Activated effector memory CD4-positive, alpha-beta T cell treated with Interleukin-2 at 50 U/mL for 16 hours (primary cell): Measurements from ENCODE around the gene ARHGAP6.
"Not testable (repeated sequence)": the region's sequence is repeated elsewhere in the genome, so short reads cannot be mapped to it uniquely, and the experiment has no call there.

Experiments used
- DNase-seq: peaks from one replicate; pipeline ENCODE4 v3.0.0-alpha.2; 2020

Gene ARHGAP6

DNA sequence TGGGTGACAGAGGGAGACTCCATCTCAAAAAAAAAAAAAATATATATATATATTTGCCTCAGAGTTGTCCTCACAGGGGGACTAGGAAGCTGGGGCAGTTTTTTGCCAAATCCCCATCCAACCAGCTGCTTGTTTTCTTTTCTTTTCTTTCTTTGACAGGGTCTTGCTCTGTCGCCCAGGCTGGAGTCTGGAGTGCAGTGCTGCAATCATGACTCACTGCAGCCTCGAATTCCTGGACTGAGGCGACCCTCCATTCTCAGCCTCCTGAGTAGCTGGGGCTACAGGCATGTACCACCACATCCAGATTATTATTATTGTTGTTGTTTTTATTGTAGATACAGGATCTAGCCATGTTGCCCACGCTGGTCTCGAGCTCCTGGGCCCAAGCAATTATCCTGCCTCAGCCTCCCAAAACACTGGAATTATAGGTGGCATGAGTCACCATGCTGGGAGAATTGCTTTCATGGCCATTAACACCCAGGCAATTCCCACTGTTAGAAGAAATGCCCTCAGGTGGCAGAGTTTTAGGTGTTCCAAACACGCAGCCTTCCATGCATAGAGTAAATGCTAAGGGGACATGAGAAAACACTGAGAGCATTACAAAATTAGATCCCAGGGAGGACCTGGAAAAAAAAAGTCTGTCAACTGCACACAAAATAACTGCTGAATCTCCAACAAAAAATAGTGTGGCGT is 98.0 kb downstream of the ARHGAP6 start:
- no peak for DNase-seq

DNA sequence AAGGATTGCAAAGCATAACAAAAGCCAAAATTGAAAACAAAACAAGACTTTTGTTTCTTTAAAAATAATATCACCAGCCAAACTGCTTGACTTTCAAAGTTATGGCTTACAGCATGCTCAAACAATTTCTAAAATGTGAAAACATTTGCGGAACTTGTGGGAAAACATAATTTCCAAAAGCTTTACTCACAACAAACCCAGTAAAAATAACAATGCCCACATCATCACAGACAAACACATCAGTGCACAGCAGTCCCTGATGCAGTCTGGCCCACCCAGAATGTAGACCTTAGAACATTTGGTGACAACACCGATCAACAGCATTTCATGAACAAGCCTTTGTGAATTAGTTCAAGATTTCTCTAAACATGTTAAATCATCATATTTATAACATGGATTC is 98.9 kb downstream of the ARHGAP6 start:
- no peak for DNase-seq

DNA sequence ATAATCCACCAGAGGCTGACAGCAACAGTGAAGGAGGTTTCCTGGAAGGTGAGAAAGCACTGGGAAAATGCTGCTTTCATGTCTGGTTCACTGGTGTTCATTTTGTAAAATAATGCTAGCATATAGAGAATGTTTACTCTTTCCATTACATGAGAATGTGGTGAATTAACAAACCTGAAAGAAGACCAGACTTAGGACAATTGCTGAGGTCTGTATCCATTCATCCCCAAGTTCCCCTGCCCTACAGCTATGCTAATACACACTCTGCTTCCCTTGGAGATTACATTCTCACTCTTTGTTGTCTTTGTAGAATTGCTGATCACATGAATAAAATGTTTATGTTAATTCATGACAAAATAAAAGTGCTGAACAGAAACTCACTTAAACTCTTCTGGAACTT is 99.5 kb downstream of the ARHGAP6 start:
- DNase-seq: no peak

DNA sequence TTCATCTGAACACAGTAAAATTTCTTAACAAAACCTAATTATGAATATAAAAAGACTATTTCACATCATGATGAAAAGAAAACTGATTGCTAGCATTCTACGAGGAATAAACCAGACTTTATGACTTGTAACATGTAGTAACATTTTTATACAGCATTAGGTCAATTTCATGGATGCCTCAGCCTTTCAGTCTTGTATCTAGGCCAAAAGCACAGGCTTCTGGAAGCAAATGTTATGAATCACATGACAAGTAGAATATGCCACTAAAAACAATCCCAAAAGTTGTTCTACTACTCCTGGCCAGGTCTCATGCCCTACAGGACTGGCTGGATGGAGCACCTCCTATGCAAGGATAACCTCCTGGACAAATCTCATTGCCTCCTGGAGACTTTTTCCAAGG is 101.2 kb downstream of the ARHGAP6 start:
- DNase-seq: no peak

DNA sequence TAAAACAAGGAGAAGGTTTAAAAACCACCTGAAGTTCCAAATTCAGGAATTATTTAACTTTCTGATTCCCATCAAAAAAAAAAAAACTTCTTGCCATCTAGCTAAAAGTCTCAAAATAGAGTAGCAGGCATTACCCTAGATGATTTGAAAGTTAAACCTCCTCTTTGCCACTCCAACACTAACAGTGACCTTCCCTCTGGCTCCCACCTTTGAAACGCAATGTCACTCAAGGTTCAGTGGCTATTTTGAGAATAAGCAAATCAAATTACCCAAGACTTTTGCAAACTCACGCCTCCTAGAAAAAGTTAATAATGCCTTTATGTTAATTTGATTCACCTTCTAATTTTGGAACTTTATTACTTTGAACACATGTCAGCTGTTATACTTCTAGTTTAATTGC is 103.2 kb downstream of the ARHGAP6 start:
- no peak for DNase-seq

DNA sequence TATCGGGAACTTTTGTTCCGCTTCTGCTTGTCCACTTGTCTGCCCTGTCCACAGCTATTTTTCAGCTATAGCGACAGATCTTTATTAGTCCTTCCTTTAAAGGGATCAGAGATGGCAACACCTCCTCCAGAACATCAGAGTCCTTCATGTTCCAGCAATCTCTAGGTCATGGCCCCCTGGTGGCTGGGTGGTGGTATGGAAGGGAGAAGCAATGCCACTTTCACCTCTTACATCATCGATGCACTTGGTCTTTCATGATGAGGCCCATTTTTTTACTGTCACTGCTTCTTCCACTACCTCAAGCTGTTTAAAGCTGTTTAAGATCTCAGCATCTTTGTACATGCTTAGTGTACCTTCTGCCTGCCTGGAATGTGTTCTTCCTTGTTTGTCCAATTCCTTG is 106.7 kb downstream of the ARHGAP6 start:
- peak; percentile 2 for DNase-seq

DNA sequence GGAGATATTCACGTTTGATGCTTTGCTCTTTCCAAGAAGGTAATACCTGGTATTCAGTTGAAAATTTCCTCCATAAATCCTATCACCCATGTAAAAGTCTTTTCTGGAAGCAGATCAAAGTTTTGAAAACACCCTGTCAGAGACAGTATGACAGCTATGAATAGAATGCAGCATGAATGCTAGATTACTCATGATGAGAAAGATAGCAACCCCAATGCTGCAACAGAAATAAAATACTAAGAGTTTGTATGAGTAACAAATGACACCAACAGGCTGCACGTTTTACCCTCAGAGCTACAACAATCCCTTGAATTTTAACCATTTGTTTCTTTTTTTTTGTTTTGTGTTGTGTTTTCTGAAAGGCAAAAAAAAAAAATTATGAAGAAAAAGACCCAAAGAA is 108.6 kb downstream of the ARHGAP6 start:
- no peak for DNase-seq

DNA sequence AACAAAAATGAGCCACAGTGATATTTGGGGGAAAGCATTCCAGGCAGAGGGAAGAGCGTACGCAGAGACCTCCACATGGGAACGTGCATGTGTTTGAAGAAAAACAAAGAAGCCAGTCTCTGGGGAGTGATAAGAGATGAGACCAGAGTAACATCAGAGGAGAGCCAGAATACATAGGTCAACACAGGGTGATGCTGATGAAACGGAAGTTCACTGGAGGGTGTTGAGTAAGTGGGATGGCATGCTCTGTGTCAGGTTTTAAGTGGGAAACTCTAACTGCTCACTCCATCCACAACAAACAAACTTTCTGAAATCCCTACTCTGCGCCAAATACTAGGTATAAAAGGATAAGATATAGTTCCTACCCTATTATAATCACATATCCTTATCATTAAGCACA is 110.0 kb downstream of the ARHGAP6 start:
- DNase-seq: no peak

DNA sequence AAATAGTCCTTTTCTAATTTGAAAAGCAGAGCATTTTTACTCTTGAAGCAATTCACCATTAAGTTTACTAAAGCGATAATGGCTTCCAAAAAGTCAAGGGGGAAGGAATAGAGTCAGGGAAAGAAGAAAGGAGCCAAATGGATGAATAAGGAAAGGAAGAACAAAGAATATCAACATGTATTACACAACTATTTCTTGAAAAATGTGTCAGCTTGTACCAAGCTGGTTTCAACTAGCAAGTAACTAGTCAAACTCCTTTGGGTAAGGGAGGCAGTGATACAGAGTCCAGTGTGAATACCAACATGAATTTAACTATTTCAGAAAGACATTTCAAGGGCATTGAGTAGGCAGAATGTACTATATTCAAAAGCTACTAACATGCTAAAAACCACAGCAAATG is 112.1 kb downstream of the ARHGAP6 start:
- DNase-seq: no peak

DNA sequence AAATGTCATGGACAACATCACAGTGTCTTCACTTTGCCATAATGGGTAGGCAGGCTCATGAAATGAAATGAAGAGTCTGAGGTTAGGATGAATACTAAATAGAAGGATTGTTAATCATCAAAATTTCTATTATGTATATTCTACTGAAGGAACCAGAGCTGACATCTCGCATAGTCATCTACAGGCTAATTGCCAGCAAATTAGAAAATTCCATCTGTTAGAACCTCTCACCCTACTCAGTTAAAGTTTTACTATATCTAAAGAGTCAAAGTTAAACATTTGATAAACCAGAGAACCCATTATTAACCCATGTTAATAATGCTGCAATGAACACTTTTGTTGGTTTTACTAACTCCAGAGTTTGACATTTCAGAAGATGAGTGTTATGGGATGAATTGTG is 114.6 kb downstream of the ARHGAP6 start:
- DNase-seq: no peak

DNA sequence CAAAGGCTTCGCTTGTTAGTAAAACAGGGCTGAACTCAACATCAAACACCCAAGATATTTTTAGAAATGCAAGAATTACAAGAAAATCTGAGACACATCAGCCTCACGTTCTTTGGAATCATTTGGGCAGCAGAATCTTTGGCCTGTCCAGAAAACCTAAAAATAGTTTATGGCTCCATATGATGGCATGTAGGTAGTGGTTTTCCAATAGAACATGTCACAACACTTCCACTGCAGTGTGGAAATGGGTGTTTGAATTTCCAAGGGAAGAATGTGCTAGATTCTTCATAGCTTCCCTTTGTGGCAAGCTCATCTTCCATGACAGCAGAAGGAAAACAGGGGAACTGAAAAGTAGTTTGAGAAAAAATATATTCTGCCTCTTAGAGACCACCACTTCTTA is 118.8 kb downstream of the ARHGAP6 start:
- no peak for DNase-seq

DNA sequence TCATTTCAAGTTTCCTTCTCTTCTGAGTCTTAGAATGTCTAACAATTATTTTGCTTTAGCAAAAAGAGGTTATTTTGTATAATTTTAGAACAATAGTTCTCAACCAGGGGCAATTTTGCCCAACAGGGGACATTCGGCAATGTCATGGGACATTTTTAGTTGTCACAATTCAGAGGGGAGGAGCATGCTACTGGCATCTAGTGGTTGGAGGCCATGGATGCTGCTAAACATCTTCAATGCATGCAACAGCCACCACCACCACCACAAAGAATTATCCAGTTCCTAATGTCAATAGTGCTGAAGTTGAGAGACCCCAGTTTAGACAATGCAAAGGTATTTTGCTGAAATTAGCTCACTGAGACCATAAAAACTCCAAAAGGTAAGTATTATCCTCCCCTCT is 122.5 kb downstream of the ARHGAP6 start:
- DNase-seq: no peak

DNA sequence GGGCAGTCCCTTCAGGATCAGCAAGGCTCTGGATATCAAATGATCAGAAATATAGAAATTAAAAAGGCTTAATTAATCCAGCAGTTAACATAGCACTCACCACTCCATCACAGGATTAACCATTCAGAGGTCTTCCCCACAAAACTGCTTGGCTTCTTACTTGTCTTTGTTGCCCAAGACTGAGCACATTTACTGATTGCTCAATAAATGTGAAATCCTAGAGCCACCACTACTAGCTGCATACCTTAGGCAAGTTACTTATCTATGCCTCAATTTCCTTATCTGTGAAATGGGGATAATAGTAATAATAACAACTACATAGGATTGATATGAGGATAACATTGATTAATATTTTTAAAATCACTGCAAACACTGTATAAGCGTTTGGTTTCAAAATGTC is 124.2 kb downstream of the ARHGAP6 start:
- no peak for DNase-seq

DNA sequence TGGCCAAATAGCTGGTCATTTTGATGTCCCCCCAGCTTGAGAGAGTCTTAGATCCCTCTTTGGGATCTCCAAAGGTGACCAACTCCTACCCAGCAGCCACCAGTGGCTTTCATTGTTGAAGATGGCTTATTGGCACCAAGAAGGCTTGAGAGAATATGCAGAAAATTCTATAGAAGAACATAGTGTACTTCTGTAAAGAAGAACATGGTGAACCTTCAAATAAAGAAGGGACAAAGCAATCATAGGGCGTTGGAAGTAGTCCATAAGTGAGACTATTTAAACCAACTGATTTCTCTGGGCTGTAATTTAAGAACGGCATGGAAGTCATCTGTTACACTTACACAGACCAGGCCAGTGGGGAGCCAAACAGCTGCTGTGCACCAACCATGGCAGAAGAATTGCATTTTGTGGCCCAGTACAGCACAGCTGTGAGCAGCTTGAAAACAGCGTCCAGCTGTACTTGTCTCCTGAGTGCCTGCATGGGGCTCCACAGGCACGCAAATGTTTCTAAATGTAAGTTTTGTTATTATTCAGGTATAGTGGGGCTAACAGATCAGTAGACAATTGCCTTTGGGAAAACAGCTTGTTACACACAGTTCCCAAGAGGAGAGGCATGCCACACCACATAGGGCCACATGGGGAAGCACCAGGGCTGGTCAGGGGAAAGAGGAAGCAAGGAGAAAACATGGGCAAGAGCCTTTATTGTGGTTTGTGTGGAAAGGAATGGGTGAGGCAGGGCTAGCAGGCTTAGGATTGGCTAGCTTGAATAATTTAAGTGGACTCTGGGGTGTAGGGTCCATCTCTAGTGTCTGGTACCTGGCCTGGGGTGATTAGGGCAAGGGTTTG is 125.0 kb downstream of the ARHGAP6 start:
- no peak for DNase-seq

DNA sequence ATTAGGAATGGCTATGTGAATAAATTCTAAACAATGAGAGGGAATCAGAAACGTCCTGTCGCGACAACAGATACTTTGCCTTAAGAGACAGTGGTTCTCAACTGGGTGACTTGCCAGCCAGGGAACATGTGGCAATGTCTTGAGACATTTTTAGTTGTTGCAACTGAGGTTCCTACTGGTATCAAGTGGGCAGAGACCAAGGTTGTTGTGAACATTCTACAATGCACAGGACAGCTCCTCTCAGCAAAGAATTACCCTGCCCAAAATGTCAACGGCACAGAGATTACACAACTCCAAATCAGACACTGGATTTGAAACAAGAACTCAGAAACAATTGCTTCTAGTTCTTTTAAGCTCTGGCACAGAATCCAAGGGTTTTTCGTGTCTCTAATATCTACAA is 128.6 kb downstream of the ARHGAP6 start:
- no peak for DNase-seq

DNA sequence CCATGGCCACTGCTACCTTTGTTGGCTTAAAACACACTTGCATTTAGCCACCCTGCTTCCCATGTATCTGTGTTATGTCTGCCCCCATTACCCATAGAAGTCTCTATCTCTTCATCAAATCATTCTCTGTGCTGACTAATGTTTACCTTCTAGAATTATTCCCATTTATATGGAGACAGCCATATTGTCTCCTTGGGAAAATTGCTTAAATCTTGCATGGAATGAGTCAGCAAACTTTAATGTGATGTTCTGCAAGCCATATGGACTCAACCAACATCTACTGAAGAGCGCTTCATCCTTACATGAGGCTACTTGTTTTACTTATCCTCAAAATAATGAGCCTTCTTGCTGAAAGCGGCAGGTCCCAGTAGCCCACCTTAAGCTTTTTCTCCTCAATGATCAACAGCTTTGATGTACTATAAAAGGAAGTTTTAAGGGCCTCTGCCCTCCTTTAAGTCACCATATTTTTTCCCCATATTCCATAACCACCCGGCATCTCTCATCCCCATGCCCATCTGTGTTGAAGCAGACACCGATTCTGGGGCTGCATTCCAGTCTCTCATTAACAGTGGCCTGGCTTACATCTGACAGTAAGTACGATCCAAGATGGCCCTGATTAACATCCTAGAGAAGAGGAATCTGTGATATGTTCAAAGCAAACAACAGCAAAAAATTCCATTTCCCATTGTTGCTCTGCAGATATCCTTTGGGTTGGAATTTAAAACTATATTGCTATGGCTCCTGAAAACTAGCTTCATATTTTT is 130.4 kb downstream of the ARHGAP6 start:
- no peak for DNase-seq

DNA sequence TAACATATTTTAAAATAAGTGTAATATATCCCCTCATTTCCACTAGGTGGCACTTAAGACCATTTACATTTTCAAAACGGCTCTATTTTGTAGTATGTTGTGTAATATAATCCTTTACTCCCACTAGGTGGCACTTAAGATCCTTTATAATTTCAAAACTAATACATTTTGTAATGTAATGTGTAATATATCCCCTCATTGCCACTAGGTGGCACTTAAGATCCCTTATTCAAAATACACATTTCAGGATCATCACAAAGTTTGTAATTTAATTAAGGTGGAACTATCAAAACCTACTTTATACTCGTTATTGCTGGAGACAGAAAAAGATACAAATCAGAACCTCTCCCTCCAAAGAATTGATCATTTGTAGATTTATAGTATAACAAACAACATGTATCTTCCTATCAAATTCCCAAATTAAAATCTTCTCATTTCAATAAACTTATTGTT is 132.5 kb downstream of the ARHGAP6 start:
- DNase-seq: no peak

DNA sequence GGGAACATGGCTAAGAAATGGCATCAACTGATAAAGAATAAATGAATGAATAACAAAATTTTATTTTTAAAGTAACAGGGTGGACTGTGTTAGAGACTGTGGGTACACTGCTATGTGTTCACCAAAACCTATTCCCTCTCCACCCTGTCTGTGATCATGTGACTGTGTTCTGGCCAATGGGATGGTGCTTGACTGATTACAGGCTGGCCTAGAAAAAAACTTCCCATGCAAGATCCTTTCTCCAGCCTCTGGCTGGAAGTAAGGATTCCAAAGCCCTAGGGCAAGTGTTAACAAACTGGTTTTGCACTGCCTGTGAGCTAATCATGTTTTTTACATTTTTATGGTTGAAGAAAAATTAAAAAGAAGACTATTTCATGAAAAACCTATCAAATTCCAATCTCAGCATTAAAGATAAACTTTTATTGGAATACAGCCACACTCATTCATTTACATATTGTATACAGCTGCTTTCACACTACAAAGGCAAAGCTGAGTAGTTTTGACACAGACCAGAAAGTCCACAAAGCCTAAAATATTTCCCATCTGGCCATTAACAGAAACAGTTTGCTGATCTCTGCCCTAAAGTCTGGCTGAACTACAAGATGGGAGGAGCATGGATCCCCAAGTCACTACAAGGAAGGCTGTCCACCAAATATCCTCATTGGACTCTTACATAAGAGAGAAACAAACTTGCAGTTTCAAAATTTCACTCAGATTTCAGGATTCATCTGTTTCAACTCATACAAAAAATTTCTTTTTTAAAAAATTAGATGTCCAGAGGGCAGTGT is 133.2 kb downstream of the ARHGAP6 start:
- DNase-seq: no peak

DNA sequence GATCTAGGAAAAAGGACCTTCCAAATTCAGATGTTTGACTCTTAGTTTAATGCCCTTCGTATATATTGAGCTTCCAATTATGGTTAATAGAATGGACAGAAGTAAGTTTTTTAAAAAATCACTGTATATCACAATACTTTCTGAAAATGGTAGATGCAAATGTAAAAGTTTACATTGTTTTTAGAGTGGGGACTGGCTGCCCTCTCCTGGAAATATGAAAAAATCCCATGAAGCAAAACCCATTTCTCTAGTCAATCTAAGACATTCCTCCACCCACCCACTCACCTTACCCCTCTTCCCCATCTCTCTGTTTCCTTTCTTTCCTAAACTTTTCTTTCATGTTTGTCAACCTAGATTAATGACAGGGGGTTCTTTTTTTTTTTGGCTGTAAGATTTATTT is 134.5 kb downstream of the ARHGAP6 start:
- no peak for DNase-seq

DNA sequence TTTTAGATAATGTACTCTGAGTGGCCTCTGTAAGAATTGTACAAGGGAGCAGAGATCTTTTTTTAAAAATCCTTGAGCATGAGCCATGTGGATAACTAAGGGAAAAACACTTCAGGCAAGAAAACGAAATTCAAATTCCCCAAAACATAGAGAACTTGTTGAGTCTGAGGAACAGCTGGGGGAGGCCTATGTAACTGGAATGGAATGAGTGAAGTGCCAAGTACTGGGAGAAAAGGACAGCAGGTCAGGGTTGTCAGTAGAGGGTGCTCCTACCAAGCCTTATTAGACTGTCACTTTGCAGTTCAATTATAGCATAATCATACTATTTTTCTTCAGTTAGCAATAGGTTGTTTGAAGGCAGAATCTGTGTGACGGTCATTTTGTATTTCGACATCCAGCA is 135.1 kb downstream of the ARHGAP6 start:
- no peak for DNase-seq

DNA sequence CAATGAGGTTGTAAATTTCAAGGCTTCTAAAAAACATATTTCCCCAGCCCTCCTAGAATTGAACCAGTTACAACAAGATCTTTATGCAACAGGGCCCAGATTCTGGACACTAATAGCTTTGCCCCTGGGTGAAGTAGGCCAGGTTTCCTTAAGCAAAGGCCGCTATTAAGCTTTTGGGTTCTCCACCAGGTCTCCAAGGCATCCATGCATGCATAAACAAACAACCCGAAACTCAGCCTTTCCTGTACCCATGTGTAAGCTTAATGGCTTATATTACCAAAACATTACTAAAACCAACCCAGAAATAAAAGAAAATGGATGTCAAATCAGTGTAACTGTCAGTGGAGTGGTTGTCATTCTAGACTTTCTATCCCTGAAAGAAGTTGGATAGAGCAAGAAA is 137.1 kb downstream of the ARHGAP6 start:
- no peak for DNase-seq

DNA sequence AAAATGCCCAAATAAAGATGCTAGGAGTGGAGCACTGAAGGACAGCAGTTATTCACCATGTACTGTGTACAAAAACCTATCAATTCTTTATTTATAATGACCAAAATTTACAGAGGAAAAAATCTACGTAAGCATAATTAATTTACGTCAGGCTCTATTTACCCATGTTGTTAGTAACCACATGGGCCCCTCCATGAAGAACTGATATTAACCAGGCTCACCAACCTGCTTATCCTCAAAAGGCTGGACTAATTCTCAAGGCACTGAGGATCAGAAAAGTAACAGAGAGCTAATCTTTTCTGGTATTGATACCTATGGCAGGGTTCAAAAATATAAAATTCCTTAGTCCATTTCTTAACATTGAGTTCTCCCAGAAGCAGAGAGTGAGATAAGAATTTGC is 140.0 kb downstream of the ARHGAP6 start:
- no peak for DNase-seq

DNA sequence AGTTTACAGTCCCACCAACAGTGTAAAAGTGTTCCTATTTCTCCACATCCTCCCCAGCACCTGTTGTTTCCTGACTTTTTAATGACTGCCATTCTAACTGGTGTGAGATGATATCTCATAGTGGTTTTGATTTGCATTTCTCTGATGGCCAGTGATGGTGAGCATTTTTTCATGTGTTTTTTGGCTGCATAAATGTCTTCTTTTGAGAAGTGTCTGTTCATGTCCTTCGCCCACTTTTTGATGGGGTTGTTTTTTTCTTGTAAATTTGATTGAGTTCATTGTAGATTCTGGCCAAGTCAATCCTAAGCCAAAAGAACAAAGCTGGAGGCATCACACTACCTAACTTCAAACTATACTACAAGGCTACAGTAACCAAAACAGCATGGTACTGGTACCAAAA is 146.5 kb downstream of the ARHGAP6 start:
- DNase-seq: not testable (repeated sequence)
